GM20431 (cell line): ENCODE results near the gene SLC2A11.
"Not testable (repeated sequence)": the region's sequence is repeated elsewhere in the genome, so short reads cannot be mapped to it uniquely, and the experiment has no call there.

ENCODE experiments used
- in situ Hi-C: fragments of 300-500 bp; cut with MseI, MboI; formaldehyde crosslinking; loops from one replicate; pipeline ENCODE4 v1.15.0; 2020; ENCODE audit warnings: low sequenced_read_pairs; ENCODE audit not compliant: unreplicated experiment

SLC2A11 gene

DNA sequence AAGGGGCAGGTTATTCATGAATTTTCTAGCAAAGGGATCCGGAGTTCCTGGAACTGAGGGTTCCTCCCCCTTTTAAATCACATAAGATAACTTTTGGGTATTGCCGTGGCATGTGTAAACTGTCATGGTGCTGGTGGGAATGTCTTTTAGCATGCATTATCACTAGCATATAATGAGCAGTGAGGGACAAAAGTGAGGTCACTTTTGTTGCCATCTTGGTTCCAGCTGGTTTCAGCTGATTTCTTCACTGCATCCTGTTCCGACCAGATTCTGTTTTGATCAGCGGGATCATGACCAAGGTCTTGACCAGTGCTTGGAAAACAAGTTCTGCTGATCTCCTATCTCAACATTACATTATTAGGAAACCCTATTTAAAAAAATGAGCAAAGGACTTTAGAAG lies 43.9 kb downstream of the SLC2A11 start:
- in situ Hi-C loops, result no loop called here

DNA sequence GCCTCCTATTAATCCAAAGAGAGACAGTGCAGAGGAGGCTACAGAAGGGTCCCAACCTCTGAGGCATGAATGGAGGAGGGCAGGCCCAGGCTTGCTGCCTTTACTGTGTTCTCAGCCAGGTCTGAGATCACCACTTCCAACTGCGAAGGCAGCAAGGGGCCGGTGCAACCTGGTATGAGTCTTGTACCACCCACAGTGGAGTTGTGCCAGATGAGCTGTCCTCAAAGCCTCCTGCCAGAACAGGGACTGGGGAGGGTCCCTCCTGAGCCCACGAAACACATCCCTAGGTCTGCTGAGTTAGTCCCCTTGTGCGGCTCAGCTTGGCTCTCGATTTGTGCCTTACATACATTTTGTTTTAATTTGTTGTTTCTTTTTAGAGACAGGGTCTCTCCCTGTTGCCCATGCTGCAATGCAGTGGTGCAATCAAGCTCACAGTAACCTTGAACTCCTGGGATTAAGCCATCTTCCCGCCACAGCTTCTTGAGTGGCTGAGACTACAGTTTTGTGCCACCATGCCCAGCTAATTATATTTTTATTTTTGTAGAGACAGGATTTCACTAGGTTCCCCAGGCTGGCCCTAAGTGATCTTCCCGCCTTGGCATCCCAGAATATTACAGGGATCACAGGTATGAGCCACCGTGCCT lies 45.8 kb downstream of the SLC2A11 start:
- in situ Hi-C loops, result no loop called here

DNA sequence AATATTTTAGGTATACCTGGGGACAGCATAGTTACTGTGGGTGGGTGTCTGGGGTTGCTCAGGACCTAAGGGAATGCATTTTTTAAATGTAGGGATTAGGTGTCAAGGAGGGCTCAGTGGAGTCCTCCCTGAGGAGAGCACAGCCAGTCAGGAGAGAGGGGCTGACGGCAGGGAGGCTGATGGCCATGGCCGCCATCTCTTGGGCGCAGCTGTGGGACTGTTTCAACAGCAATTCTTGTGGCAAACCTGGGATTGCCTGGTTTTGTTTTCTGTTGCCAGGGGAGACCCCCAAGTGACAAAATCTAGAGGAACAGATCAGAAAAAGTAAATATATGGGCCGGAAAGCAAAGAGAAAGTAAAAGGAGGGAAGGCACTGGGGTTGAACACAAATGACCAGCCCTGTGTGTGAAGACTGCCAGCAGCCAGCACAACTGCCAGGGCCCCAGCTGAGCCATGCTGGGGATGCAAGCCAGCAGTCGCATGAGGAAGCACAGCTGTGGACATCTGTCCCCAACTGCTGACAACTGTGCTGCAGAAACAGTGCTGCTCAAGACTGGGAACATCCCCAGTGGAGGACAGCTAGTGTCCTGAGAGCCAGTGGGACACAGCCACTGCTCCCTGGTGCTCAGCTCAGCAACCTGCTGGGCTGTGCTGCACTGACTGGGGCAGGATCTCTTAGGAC lies 47.0 kb downstream of the SLC2A11 start:
- in situ Hi-C loops, result no loop called here

DNA sequence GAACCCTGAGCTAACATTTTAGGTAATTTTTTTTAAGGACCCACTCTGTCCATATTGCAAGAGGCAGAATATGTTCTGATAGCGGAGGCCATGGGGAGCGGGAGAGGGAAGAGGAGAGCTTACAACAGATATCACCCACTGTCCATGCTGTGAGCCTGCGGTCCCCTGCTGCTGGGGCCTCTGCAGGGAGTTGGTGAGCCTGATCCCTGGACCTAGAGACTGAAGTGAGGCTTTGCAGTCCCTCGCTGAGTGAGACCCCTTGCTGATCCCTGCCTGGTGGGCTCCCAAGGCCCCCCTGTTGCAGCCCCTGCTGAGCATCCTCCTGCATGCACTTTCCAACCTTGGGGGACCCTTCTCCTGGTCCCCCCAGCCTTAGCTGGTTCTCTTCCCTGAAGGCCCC lies 49.0 kb downstream of the SLC2A11 start:
- in situ Hi-C loops, result no loop called here

DNA sequence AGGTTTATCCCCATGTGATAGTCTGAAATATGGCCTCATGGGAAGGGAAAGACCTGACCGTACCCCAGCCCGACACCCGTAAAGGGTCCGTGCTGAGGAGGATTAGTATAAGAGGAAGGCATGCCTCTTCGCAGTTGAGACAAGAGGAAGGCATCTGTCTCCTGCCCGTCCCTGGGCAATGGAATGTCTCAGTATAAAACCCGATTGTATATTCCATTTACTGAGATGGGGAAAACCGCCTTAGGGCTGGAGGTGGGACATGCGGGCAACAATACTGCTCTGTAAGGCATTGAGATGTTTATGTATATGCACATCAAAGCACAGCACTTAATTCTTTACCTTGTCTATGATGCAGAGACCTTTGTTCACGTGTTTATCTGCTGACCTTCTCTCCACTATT lies 49.7 kb downstream of the SLC2A11 start:
- in situ Hi-C loops, result not testable (repeated sequence)

DNA sequence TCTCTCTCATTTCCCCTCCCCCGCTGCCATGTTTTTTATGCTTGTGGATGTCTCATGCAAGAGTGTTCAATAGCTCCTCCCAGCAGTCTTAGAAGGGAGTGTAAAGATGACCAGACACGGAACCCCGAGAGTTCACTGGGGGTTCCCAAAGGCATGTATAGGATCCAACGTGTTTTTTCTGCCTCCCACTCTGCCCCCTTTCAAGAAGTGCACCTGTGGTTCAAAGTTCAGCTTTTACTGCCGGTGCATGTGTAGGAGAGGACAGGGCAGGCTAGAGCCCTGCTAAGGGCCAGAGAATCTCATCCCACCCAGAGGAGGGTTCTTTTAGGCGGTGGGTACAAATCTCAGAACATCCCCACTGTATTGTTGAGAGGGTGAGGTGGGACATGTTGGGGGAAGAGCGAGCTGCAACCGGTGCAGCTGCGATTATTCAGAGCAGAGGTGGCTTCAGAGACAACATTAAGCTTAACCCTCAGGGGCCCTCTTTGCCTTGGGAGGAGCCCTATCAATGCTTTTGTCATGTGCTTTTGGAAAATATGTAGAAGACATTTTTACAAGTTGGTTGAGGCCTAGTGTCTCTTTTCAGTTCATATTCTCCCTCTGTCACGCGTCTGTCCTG lies 51.0 kb downstream of the SLC2A11 start:
- in situ Hi-C loops, result no loop called here

DNA sequence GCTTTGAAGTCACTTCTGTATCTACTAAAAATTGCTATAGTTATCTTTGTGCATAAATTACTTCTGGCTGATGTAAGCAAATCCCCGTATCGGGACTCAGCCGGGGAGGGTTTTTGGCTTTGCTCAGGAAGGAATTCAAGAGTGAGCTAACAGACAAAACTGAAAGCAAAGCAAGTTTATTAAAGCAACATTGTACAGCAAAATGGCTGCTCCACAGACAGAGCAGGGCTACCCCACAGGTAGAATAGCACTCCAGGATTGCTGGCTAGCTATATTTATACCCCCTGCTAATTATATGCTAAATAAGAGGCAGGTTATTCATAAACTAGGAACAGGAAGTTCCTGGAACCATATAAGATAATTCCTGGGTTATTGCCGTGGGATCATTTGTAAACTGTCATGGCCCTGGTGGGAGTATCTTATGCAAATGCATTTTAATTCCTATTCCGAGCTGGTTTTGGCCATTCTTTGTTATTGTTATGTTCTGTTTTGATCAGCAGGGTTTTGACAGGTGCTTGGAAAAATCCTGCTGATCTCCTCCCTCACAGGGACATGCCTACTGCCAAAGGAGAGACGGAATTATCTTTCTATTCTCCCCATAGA lies 51.7 kb downstream of the SLC2A11 start:
- in situ Hi-C loops, result no loop called here

DNA sequence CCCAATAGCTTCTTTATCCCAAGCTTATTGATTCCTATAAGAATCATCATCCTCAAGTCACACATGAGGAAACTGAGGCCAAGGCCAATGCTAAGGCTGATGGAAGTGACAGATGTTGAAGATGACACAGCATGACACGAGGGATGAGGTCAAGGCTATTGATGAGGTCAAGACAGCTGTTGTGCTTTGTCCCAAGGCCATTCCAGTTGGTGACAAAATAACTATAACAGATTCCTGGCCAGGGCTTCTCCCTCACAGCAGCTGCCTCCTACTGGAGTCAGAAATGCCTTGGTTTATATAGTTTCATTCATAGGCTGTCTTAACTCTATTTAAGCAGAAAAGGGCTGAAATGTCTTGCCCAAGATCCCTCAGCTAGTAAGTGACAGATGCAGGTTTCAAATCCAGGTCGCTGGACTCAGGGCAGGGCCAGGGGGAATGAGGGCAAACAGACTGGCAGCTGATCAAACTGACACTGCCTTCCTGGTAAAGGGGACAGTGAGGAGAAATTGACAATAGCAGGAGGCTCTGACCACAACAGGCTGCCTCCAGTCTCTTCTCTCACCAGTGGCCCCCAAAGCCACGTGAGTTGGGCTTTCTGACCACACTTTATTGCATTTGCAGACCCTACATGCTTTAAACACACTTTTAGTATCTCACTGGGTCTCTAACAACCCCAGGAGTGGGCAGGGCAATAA lies 53.0 kb downstream of the SLC2A11 start:
- in situ Hi-C loops, result no loop called here

DNA sequence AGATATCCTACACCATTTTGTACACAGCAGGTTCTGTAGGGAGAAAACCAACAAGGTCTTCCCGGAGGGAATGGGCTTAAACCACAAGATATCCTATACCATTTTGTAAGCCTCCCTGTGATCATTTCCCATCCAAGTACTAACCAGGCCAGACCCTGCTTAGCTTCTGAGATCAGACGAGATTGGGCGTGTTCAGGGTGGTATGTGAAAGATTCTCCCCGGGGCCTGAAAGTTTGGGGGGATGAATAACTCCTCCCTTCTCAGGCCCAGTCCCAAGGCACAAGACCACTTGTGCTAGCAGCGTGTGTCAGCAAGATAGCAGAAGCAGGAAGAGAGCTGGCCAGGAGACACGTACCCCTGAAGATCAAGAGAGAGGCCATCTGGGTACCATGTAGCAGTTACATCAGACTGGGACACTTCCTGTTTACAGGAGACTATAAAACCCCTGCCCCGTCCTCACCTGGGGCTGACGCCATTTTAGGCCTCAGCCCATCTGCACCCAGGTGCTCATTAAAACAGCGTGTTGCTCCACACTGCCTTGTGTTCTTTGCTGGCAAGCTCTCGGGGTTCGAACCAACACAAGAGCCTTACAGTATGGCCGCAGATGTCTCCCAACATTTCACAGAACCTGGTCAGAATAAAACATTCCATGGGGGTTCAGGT lies 53.8 kb downstream of the SLC2A11 start:
- in situ Hi-C loops, result no loop called here

DNA sequence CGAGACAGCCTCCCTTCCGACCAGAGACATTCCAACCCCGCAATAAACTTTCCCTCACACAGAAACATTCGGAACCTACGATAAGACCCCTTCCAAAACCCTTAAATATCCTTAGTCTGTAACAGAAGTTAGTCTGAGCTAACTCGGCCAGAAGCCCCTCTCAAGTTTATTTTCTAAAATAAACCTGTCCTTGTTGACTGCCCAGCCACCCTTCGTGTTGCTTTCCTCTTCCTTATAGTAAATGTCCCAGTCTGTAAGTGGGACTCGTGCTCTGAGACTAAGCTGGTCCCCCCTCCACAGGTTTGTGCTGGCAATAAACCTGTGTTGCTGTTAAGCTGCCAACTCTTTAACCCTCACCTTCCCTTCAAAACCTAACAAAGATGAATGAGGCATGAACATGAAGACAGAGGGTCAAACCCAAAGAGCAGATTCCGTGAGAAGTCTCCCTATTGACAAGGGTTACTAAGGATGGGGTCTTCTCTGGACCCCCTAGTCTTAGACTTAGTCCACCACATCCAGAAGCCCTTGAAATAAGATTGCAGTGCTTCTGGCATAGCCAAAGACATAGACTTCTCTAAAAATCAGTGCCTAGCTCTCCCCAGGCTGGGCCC lies 54.7 kb downstream of the SLC2A11 start:
- in situ Hi-C loops, result no loop called here

DNA sequence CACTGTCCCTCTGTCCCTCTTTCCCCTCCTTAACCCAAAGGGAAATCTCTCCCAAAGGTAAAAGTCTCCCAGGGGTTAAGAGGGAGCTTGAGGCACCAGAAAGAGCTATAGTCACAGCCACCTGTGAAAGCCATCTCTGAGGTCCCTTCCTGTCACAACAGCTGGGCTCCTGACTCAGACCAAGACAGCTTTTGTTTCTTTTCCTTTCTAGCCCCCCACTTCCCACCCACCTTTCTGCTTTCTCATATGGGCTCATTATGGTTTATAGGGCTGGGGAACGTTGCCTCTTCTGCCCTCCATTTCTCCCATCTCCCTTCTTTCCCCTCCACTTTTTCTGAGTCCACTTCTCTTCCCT lies 55.6 kb downstream of the SLC2A11 start:
- in situ Hi-C loops, result no loop called here

DNA sequence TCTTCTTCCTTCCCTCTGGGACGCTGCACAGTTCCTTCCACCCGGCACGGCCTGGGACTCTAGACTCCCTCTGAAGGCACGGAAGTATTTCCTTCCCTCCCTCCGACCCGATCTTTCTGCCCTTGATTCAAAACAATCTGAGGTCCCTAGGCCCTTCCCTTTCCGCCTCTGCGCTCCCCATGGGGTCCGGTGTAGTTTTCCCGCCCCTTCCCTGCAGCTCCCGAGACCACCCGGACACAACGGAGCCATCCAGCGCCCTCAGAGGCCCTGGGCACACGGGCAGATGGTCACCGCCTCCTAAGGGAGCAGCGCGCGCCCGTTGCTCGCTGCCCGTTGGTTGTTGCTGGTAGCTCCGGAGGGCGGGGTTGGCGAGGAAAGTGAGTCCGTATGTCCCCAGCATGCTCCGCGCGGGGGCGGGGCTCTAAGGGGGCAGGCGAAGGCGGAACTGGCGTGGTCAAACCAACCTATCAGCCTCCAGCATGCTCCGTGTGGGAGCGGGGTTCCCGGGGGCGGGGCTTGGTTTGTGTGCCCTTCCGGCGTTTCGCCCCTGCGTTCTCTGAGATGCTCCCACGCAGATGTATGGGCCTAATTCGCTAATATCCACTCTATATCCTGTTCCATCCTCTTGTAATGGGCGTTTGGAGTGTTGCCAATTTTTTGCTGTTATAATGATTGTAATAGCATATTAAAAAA lies 56.1 kb downstream of the SLC2A11 start:
- in situ Hi-C loops, result no loop called here

DNA sequence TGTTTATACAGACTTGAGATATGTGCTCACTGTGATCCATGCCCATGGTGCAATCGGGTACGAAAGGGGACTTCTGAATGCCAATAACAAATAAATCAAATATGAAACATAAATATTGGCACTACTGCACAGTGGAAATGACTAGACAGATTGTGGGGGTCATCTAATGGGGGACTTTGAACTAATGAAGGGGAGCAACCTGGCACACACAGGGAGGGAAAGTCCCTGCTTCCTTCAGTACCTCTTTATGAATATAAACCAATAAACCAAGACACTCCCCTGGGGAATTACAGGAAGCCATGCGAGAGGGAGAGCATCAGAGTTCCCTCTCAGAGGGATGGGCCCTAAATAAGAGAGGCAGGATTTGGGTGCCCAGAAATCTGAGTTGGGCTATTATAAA lies 57.6 kb downstream of the SLC2A11 start:
- in situ Hi-C loops, result no loop called here

DNA sequence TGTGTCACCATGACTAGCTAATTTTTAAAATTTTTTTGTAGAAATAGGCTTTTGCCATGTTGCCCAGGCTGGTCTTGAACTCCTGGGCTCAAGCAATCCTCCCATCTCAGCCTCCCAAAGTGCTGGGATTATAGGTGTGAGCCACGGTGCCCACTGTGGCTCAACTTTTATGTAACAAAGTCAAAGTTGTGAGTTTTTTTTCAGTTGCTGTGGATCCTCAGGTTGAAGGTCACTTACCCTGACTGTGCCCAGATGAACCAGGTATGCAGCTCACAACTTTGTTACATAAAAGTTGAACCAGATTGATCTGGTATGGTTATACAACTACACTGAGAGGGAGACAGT lies 62.6 kb downstream of the SLC2A11 start:
- in situ Hi-C loops, result not testable (repeated sequence)

DNA sequence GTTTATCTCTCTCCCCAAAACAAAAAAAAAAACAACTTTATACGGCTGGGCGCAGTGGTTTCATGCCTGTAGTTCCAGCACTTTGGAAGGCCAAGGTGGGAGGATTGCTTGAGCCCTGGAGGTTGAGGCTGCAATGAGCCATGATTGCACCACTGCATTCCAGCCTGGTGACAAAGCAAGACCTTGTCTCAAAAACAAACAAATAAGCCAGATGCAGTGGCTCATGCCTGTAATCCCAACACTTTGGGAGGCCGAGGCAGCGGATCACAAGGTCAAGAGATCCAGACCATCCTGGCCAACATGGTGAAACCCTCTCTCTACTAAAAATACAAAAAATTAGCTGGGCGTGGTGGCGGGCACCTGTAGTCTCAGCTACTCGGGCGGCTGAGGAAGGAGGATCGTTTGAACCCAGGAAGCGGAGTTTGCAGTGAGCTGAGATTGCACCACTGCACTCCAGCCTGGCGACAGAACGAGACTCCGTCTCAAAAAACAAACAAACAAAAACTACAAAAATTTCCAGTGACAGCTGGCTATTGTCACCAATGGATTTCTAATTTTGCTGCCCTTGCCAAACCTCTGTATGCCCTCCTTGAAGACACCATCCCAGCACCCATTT lies 64.0 kb downstream of the SLC2A11 start:
- in situ Hi-C loops, result not testable (repeated sequence)

DNA sequence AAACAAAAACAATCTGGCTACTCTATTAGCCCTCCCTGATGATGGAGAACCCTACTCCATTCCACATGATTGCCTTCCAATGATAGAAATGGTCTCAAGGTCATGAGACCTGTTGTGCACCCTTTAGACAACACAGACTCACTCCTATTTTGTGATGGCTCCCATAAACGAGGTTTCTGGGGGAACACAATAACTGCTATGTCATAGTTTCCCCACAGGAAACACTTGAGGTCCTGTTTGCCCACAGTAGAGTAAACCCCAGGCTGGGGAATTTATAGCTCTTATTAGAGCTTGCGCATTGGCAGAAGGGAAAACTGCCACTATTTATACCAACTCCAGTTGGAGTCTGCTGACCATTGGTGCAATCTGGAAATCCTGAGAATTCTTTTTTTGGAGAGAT lies 65.2 kb downstream of the SLC2A11 start:
- in situ Hi-C loops, result no loop called here

DNA sequence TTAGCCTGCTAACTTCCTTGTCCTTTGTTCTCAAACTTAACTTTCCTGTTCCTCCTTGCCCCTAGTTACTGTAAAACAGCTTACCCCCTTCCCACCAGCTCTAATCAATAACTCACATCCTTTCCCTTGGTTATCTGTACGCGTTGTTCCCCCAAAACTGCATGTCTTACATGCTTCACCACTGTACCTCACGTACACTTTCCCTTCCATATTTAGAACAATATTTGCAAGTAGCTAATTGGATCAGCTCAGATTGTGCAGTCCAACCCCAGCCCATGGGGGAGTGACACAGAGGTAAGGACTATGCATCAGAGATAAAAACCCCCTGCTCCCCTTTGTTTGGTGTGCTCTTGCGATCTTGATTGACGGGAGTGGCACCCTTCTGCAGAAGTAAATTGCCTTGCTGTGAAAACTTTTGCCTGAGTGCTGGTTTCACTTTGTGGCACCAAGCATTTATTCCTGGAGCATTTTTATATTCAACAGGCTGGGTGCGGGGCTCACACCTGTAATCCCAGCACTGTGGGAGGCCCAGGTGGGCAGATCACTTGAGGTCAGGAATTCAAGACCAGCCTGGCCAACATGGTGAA lies 67.4 kb downstream of the SLC2A11 start:
- in situ Hi-C loops, result no loop called here

DNA sequence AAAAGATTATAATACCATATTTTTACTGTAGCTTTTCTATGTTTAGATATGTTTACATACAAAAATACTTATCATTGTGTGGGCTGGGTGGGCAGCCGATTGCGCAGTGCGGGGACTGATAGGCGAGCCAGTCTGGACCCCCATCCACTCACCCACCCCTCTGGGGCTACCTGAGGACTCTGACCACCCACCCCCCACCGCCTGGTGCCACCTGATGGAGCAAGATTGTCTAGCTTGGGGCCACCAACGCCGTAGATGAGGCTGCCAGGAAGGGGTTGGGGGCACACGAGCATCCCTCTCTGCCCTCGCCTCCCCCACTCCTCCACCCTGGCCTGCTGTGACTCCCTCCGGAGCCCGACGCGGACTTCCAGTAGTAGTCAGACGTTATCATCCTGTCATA lies 68.9 kb downstream of the SLC2A11 start:
- in situ Hi-C loops, result no loop called here
